HG03354 (cell line): Measurements from ENCODE around the gene IPO11.
"Not testable (repeated sequence)": the region's sequence is repeated elsewhere in the genome, so short reads cannot be mapped to it uniquely, and the experiment has no call there.

ENCODE experiments used
- ATAC-seq: cut with Tn5 transposase; IDR thresholded peaks from one replicate; pipeline ENCODE4 v1.9.1; 2021; ENCODE audit warnings: mild to moderate bottlenecking; ENCODE audit not compliant: unreplicated experiment, poor library complexity, severe bottlenecking

Gene IPO11

DNA sequence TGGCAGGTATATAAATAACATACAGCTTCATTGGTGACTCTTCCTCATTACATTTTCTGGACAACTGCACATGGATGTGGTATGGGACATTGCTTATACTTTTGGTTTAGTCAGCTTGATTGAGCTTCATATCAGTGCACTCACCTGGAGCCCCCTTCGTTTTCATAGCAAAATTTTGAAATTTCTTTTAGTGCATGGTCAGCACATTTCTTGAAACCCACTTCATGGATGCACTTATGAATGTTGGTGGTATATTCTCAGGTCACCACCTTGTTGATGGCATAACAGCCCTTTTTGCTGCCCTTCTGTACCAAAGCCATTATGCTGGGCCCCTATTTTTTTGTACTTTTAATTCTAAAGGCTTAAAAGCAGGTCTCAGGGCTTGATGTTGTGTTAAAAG, 149.3 kb downstream of the IPO11 start:
- no peak for ATAC-seq

GRCh38 chr5:62562867-62563266, 150.3 kb downstream of the IPO11 start:
- ATAC-seq = no peak

DNA sequence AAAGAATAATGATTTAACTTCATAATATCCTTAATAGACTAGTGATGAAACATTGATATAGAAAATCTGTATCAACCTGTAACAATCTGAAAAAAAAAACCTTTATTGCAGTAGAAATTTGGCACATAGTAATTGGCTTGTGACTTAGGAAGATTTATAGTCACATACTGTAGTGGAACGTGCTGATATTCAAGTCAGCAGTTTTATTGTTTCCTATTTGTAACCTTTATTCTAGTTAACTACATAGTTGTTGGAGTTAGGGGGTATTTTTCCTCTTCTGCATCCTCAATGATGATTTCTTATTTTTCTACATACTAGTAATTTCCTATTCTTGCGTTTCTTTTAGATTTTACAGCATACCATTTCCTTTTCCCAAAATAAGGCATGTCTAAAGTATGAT, 151.5 kb downstream of the IPO11 start:
- ATAC-seq = no peak

DNA sequence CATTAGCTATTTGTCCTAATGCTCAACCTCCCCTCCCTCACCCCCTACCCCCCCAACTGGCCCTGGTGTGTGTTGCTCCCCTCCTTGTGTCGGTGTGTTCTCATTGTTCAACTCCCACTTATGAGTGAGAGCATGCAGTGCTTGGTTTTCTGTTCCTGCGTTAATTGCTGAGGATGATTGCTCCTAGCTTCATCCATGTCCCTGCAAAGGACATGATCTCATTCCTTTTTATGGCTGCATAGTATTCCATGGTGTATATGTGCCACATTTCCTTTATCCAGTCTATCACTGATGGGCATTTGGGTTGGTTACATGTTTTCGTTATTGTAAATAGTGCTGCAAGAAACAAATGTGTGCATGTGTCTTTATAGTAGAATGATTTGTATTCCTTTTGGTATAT, 153.2 kb downstream of the IPO11 start:
- ATAC-seq = not testable (repeated sequence)

- ATAC-seq = no peak
Observed at GRCh38 chr5:62568143-62568542, 155.6 kb downstream of the IPO11 start.

GRCh38 chr5:62568800-62569432, 156.4 kb downstream of the IPO11 start:
- no peak for ATAC-seq

GRCh38 chr5:62569470-62569869, 156.9 kb downstream of the IPO11 start:
- ATAC-seq = no peak

DNA sequence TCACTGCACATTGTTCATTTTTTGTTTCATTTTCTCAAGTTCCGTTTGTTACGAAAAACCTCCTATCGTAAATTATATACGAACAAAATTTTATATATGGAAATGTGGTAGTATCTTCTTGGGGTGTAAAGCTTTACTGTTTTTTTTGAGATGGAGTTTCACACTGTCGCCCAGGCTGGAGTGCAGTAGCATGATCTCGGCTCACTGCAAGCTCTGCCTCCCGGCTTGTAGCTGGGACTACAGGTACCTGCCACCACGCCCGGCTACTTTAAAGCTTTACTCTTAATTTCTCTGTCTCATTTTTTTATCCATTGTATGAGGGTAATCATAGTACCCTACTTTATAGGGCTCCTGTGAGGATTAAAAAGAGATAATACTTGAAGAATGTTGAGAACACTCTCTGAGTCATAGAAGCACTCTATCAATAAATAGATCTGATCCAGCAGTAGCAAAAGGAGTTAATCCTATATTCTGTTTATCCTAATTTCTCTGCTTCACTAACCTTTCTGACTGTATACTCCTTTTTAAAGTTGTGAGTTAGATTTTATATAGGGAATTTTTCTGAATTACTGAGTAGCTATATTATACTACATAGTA, 160.5 kb downstream of the IPO11 start:
- ATAC-seq = no peak

DNA sequence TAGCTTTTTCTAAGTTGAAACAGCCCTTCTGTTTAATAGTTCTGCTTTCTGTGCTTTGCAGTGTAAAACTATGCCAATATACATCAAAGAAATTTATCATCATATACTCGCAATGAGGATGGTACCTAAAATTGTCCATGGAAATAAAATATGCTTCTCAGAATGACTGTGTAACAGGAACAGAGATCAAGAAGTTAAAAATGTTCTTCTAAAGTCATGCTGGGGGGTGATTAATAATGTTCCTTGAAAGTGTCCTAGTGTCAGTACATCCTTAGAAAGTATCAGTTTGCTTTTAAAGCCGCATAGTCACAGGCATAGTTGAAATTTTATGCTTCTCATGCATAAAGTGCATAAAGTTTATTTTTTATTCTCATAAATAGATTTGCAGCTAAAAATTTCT, 162.0 kb downstream of the IPO11 start:
- peak; percentile 43 for ATAC-seq

DNA sequence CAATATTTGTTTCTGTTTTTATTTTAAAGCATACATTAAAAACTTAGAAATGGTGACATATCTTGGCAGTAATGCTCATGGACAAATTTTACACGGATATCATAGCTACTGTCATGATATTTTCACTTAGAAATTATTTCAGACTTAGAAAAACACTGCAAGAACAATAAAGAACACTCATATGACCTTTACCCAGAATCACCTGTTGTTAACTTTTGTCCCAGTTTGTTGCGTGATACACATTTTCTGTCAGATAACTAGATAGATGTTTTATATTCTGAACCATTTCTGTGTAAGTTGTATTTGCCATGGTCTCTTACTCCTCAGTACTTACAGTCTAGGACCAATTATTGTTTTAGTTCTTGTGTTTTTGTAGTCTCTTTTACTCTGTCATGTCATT, 162.5 kb downstream of the IPO11 start:
- ATAC-seq = no peak

DNA sequence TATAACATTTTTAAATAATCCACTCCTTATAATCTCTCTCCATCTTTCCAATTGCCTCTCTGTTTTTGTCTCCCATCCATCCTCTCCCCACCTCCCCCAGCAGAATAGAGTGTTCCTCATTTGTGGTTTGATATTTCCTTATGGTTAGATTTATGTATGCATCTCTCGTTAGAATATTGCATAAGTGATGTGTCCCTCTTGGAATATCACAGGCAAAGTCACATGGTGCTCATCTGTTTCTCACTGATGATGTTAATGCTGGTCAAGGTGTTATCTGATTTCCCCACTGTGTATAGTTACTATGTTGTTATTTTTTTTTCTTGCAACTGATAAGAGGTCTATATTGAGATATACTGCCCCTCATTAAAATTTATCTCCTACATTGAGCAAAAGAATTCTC, 162.9 kb downstream of the IPO11 start:
- ATAC-seq = no peak

- no peak for ATAC-seq
Observed at GRCh38 chr5:62576570-62577170, 164.1 kb downstream of the IPO11 start.

DNA sequence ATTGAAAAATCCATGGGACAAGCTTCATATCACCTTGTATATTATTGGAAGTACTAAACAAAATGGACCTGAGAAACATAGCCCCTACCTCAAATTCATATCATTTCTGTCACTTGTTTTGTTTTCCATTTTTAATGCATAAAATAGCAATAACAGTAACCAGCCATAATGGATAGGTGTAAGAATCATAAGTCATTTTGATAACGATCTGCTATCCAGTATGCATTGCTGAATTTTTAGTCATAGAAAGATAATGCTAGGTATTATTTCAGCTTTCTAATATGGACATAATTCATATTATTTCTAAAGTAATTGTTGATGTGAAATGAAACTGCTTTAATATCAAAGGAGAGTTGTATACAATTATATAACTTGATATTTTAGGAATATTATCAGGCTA, 164.9 kb downstream of the IPO11 start:
- ATAC-seq = no peak

GRCh38 chr5:62578540-62578939, 166.0 kb downstream of the IPO11 start, which contains the start of gene LRRC70:
LRRC70 (plus strand) TSS chr5:62578819; CDS start chr5:62579439, 620 bp downstream.
- peak; percentile 97 for ATAC-seq

- no peak for ATAC-seq
Observed at GRCh38 chr5:62579761-62580160, 167.2 kb downstream of the IPO11 start.

DNA sequence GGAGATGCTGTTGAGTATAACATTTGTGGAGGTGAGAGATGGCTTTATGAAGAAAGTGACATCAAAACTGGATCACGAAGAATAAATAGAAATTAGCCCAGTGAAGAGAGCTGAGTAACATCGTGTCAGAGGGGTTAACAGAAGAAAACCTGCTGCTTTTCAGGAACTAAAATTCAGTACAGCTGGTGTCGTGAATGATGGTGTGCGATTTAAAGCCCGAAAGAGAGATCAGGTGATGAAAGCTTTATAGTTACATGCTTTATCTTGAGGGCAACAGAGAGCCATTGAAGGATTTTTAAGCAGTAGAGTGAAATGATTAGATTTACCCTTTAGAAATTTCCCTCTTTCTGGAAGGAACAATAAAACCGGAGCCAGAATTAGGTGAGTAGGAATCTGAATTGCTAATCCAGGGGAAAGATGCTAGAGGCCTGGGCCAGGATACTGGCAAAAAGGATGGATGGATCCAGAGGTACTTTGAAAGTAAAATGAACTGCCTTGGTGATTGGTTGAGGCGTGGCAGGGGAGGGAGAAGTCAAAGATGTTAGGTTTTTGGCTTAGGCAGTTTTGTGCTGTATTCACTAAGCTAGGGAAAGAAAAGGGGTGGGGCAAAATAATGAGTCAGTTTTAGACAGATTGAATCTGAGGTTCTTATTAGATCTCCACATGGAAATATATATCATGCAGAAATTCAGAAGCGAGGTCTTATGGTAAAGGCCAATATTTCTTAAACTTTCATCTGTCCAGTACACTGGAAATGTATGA, 169.5 kb downstream of the IPO11 start:
- ATAC-seq = no peak

- no peak for ATAC-seq
Observed at GRCh38 chr5:62584391-62584790, 171.8 kb downstream of the IPO11 start.

DNA sequence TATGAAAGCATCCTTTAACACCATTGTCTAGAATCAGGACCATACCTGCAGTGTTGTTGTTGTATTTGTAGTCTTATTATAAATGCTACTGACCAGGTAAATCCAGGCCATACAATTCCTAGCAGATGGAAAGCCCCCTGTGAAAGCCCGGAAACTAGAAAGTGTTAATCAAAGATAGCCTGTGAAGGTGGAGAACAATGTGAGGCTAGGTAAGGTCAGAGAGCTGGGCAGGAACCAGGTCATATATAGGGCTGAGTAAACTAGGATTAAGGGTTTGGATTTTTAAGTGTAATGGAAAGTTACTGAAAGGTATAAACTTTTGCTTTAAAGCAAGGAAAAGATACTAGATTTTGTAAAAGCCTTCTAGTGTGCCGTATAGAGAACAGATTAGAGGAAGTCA, 172.7 kb downstream of the IPO11 start:
- no peak for ATAC-seq

DNA sequence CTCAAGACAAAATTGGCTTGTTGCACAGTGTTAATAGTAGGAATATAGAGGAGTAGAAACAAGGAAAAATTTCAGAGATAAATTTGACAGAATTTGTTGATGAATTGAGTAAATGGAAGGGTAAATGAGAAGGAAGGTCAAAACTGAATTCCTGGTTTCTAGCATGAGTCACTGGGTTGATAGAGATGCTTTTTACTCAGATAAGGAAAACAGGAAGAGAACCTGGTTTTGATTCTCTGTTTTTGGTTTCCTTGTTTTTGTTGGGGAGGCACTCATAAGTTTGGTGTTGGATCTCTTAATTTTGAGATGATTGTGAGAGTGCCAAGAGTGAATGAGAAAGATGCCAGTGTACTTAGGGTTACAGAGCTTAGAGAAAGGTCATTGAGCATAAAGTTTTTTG, 173.2 kb downstream of the IPO11 start:
- no peak for ATAC-seq

DNA sequence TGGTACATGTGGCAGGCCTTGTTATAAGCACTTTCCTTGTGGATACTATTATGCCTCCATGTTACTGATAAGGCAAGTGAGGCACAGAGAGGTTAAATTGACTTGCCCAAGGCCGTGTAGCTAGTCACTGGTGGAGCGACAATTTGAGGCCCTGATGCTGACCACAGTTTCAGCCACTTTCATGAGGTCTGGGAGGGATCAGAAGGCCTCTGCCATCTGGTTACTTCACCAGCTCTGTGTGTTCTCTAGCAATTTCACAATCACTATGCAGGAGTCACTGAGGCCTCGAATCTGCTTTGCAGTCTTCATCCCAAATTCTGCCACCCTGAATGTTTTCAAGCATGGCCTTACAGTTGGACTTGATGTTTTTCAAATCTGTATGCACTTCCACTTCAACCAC, 175.2 kb downstream of the IPO11 start:
- ATAC-seq = no peak

- no peak for ATAC-seq
Observed at GRCh38 chr5:62588668-62589067, 176.1 kb downstream of the IPO11 start.
